Measurements from ENCODE around the gene STAT1.
"Not testable (repeated sequence)": the region's sequence is repeated elsewhere in the genome, so short reads cannot be mapped to it uniquely, and the experiment has no call there.

STAT1 gene

DNA sequence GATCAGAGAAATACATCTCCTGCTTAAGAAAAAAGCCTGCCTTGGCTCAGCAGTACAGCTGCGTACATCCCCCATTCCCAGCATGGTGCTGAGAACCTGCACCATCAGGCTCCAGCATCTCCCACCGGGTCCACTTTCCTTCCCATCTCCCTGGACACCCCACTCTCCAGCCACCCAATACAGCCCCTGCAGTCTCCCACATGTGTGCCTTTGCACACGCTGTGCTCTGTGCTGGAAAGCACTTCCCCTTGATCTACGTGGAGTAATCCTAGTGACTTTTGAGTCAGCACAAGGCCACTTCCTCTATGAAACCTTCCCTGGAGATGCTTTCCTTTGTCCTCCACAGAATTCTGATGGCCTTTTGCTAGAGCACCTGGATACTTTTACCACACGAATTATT, 17.0 kb downstream of the STAT1 start:
- TF ChIP-seq, protein P1, sequence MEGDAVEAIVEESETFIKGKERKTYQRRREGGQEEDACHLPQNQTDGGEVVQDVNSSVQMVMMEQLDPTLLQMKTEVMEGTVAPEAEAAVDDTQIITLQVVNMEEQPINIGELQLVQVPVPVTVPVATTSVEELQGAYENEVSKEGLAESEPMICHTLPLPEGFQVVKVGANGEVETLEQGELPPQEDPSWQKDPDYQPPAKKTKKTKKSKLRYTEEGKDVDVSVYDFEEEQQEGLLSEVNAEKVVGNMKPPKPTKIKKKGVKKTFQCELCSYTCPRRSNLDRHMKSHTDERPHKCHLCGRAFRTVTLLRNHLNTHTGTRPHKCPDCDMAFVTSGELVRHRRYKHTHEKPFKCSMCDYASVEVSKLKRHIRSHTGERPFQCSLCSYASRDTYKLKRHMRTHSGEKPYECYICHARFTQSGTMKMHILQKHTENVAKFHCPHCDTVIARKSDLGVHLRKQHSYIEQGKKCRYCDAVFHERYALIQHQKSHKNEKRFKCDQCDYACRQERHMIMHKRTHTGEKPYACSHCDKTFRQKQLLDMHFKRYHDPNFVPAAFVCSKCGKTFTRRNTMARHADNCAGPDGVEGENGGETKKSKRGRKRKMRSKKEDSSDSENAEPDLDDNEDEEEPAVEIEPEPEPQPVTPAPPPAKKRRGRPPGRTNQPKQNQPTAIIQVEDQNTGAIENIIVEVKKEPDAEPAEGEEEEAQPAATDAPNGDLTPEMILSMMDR (IDR thresholded peaks at IDR 0.05; ENCODE audit: extremely low read depth, insufficient read depth, missing control alignments), result no peak
- in situ Hi-C loops (cut with MboI; ENCODE audit: low pct_unique_long_range_greater_than_20kb, low sequenced_read_pairs, unreplicated experiment), result no loop called here
- no peak for DNase-seq (ENCODE audit: low spot score)

DNA sequence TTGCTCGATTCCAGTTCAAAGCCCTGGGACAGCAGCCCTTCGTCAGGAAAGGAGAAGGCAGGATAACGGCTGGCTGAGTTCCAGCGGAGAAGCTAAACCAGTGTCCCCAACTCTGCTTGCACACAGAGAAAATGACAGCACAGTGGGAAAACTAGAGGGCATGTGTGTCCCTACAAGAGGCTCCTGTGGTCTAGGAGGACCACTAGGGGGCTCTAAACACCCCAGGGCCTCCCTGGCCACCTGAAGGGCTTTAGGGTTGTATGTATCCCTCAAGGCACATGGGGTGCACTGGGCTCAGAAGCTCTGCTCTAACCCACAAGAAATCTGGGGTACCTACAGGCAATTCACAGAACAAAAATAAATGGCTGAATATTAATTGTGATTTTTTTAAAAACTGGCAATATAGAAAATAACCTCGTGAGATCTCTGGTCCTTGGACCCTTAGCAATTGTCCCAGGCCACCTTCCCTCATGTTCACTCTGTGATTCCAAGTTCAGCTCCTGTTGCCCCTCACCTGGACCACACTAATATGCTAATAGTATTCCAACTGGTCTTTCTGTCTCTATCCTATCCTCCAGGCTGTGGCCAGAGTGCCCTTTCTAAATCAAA, 17.5 kb downstream of the STAT1 start:
- in situ Hi-C loops (cut with MboI; ENCODE audit: low pct_unique_long_range_greater_than_20kb, low sequenced_read_pairs, unreplicated experiment), result no loop called here
- TF ChIP-seq, protein P1 (IDR thresholded peaks at IDR 0.05; ENCODE audit: extremely low read depth, insufficient read depth, missing control alignments), result peak; percentile 55
- DNase-seq (ENCODE audit: low spot score), result peak; percentile 24

- DNase-seq (ENCODE audit: low spot score); in situ Hi-C loops (cut with MboI; ENCODE audit: low pct_unique_long_range_greater_than_20kb, low sequenced_read_pairs, unreplicated experiment): not testable (repeated sequence)
These were observed 18.7 kb downstream of the STAT1 start for GRCh38 chr2:190995315-190995714.

- DNase-seq (ENCODE audit: low spot score), result no peak
- in situ Hi-C loops (cut with MboI; ENCODE audit: low pct_unique_long_range_greater_than_20kb, low sequenced_read_pairs, unreplicated experiment), result no loop called here
- TF ChIP-seq, protein P1 (IDR thresholded peaks at IDR 0.05; ENCODE audit: extremely low read depth, insufficient read depth, missing control alignments), result no peak
These were observed 19.8 kb downstream of the STAT1 start for GRCh38 chr2:190994148-190994547.

DNA sequence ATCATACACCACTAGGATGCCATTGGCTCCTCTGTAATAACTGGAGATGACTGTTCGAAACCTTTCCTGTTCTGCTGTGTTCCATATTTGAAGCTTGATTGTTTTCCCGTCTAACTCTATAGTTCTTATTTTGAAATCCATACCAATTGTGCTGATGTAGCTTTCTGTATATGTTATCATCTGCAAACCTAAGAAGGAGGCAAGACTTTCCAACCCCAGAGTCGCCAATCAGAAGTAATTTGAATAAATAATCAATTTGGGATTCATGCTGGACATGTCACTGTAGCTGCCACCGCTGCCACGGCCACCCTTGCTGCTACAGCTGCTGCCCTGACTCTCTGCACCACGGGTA, 20.7 kb downstream of the STAT1 start:
- no peak for DNase-seq (ENCODE audit: low spot score)
- TF ChIP-seq, protein P1 (IDR thresholded peaks at IDR 0.05; ENCODE audit: extremely low read depth, insufficient read depth, missing control alignments), result no peak
- in situ Hi-C loops (cut with MboI; ENCODE audit: low pct_unique_long_range_greater_than_20kb, low sequenced_read_pairs, unreplicated experiment), result no loop called here

- TF ChIP-seq, protein P1 (IDR thresholded peaks at IDR 0.05; ENCODE audit: extremely low read depth, insufficient read depth, missing control alignments), result no peak
- in situ Hi-C loops (cut with MboI; ENCODE audit: low pct_unique_long_range_greater_than_20kb, low sequenced_read_pairs, unreplicated experiment), result no loop called here
These were observed 23.8 kb downstream of the STAT1 start for GRCh38 chr2:190990132-190990531.

DNA sequence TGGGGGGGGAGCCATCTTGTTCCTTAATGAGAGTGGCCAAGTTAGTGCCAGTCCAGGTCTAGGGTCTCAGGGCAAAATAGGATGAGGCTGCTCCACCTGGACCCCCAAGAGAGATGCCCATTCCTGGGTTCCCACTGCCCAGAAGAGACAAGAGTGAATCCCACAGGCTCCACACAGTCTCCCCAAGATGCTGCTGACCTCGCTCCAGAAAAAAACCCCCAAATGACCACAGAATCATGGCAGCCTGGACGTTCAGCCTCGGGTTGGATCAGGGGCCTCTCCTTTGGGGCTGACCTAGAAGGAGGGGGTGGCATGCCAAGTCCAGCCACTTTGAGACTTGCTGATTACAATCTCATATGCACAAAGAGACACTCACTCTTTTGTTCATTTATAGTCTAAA, 25.1 kb downstream of the STAT1 start:
- no peak for DNase-seq (ENCODE audit: low spot score)
- in situ Hi-C loops (cut with MboI; ENCODE audit: low pct_unique_long_range_greater_than_20kb, low sequenced_read_pairs, unreplicated experiment), result no loop called here
- TF ChIP-seq, protein P1 (IDR thresholded peaks at IDR 0.05; ENCODE audit: extremely low read depth, insufficient read depth, missing control alignments), result no peak

More at GRCh38 chr2:190990132-190990531, 23.8 kb downstream of the STAT1 start:
- no peak for DNase-seq (ENCODE audit: low spot score)
